Measurements from ENCODE around the gene LRRC31.

Gene LRRC31

GRCh38 chr3:169822983-169823382 is 46.8 kb downstream of the LRRC31 start:
- H3K27me3 ChIP-seq, result no peaks in the 10 kb centered on the region
- H3K27ac ChIP-seq, result no peak overlapping the region
- no peaks in the 10 kb centered on the region for H3K9me3 ChIP-seq
- peaks cover 3 to 4% of the 10 kb centered on the region in 2 experiments for H3K4me1 ChIP-seq (ENCODE audit: control insufficient read depth in 1 of 2, insufficient read depth in 1 of 2, low read depth in 1 of 2, low read length in 1 of 2)
- no peaks in the 10 kb centered on the region for H3K36me3 ChIP-seq
- TF ChIP-seq CTCF (IDR thresholded peaks at IDR 0.05), result no peak
- H3K4me3 ChIP-seq (ENCODE audit: low read depth in 1 of 2, low read length in 1 of 2), result no peak overlapping the region

GRCh38 chr3:169822540-169822939 is 47.2 kb downstream of the LRRC31 start:
- H3K27me3 ChIP-seq, result no peaks in the 10 kb centered on the region
- no peaks in the 10 kb centered on the region for H3K9me3 ChIP-seq
- H3K36me3 ChIP-seq, result no peaks in the 10 kb centered on the region
- TF ChIP-seq CTCF (IDR thresholded peaks at IDR 0.05), result no peak
- no peak overlapping the region for H3K4me3 ChIP-seq (ENCODE audit: low read depth in 1 of 2, low read length in 1 of 2)
- H3K27ac ChIP-seq, result no peak overlapping the region
- no peaks in the 10 kb centered on the region for H3K4me1 ChIP-seq (ENCODE audit: control insufficient read depth in 1 of 2, insufficient read depth in 1 of 2, low read depth in 1 of 2, low read length in 1 of 2)

GRCh38 chr3:169822091-169822490 is 47.6 kb downstream of the LRRC31 start:
- Histone ChIP-seq H3K27ac (no peak overlapping the region), H3K27me3 (no peaks in the 10 kb centered on the region), H3K4me3 (ENCODE audit: low read depth in 1 of 2, low read length in 1 of 2) (no peak overlapping the region), H3K4me1 (ENCODE audit: control insufficient read depth in 1 of 2, insufficient read depth in 1 of 2, low read depth in 1 of 2, low read length in 1 of 2) (no peaks in the 10 kb centered on the region), H3K9me3 (no peaks in the 10 kb centered on the region), H3K36me3 (no peaks in the 10 kb centered on the region)
- no peak for TF ChIP-seq CTCF (IDR thresholded peaks at IDR 0.05)

GRCh38 chr3:169818316-169818715 is 51.4 kb downstream of the LRRC31 start:
- H3K27me3 ChIP-seq, result no peaks in the 10 kb centered on the region
- no peak overlapping the region for H3K4me3 ChIP-seq (ENCODE audit: low read depth in 1 of 2, low read length in 1 of 2)
- no peak overlapping the region for H3K27ac ChIP-seq
- no peak for TF ChIP-seq CTCF (IDR thresholded peaks at IDR 0.05)
- H3K9me3 ChIP-seq, result no peaks in the 10 kb centered on the region
- H3K36me3 ChIP-seq, result no peaks in the 10 kb centered on the region
- H3K4me1 ChIP-seq (ENCODE audit: control insufficient read depth in 1 of 2, insufficient read depth in 1 of 2, low read depth in 1 of 2, low read length in 1 of 2), result peaks cover 10% of the 10 kb centered on the region in 2 experiments

- H3K4me1 ChIP-seq (ENCODE audit: control insufficient read depth in 1 of 2, insufficient read depth in 1 of 2, low read depth in 1 of 2, low read length in 1 of 2), result peaks cover 29 to 31% of the 10 kb centered on the region in 2 experiments
- no peaks in the 10 kb centered on the region for H3K36me3 ChIP-seq
- no peak overlapping the region for H3K4me3 ChIP-seq (ENCODE audit: low read depth in 1 of 2, low read length in 1 of 2)
- no peak overlapping the region for H3K27ac ChIP-seq
- no peaks in the 10 kb centered on the region for H3K9me3 ChIP-seq
- TF ChIP-seq CTCF (IDR thresholded peaks at IDR 0.05), result no peak
- peaks cover 12% of the 10 kb centered on the region for H3K27me3 ChIP-seq
These were observed 54.1 kb downstream of the LRRC31 start for GRCh38 chr3:169815590-169816150.
